HG02642 (cell line): ENCODE results near the gene ZNF275.
"Not testable (repeated sequence)": the region's sequence is repeated elsewhere in the genome, so short reads cannot be mapped to it uniquely, and the experiment has no call there.

ENCODE experiments used
- ATAC-seq: cut with Tn5 transposase; IDR thresholded peaks from one replicate; pipeline ENCODE4 v1.9.1; 2021; ENCODE audit warnings: mild to moderate bottlenecking; ENCODE audit not compliant: unreplicated experiment, poor library complexity

The ZNF275 gene

GRCh38 chrX:153333821-153334653, at the start of gene ZNF275:
ZNF275 (plus strand) TSS chrX:153334153; CDS start chrX:153336680, 2,527 bp downstream.
- peak; percentile 85 for ATAC-seq

GRCh38 chrX:153285678-153286077, 48.3 kb upstream of the ZNF275 start:
- ATAC-seq, result not testable (repeated sequence)

- ATAC-seq, result not testable (repeated sequence)
Observed at GRCh38 chrX:153288807-153289206, 45.1 kb upstream of the ZNF275 start.

GRCh38 chrX:153293485-153294071, 40.4 kb upstream of the ZNF275 start:
- ATAC-seq, result peak; percentile 52

GRCh38 chrX:153297376-153297775, 36.6 kb upstream of the ZNF275 start:
- no peak for ATAC-seq

GRCh38 chrX:153299855-153300254, 34.1 kb upstream of the ZNF275 start:
- no peak for ATAC-seq

GRCh38 chrX:153301746-153302145, 32.2 kb upstream of the ZNF275 start:
- ATAC-seq, result no peak

- ATAC-seq, result no peak
Observed at GRCh38 chrX:153302796-153303195, 31.2 kb upstream of the ZNF275 start.

- no peak for ATAC-seq
Observed at GRCh38 chrX:153303276-153304262, 30.4 kb upstream of the ZNF275 start.

GRCh38 chrX:153304988-153305736, 28.8 kb upstream of the ZNF275 start:
- no peak for ATAC-seq

GRCh38 chrX:153305972-153306371, 28.0 kb upstream of the ZNF275 start:
- no peak for ATAC-seq

- no peak for ATAC-seq
Observed at GRCh38 chrX:153306527-153307115, 27.3 kb upstream of the ZNF275 start.

GRCh38 chrX:153307276-153308178, 26.4 kb upstream of the ZNF275 start:
- ATAC-seq, result no peak

GRCh38 chrX:153310901-153311300, 23.1 kb upstream of the ZNF275 start:
- ATAC-seq, result no peak

GRCh38 chrX:153312041-153312440, 21.9 kb upstream of the ZNF275 start:
- ATAC-seq, result no peak

- no peak for ATAC-seq
Observed at GRCh38 chrX:153312842-153313241, 21.1 kb upstream of the ZNF275 start.

GRCh38 chrX:153317306-153317705, 16.6 kb upstream of the ZNF275 start:
- no peak for ATAC-seq

- no peak for ATAC-seq
Observed at GRCh38 chrX:153317996-153318722, 15.8 kb upstream of the ZNF275 start.
